ENCODE results near the gene GLI1.

DNA sequence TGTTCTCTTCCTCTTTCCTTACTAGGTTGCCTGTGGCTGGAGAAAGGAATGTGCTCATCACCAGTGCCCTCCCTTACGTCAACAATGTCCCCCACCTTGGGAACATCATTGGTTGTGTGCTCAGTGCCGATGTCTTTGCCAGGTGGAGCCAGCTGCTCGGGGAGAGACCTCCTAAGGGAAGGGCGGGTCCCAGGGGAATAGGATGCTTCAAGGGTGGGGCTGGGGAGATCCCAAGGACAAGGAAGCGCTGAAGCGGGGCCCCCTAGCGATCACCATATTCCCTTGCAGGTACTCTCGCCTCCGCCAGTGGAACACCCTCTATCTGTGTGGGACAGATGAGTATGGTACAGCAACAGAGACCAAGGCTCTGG, 38.5 kb downstream of the GLI1 start:
- no peak for TF ChIP-seq CTCF (IDR thresholded peaks at IDR 0.05; ENCODE audit: borderline replicate concordance, extremely low read depth, low read length, poor library complexity, severe bottlenecking)
- TF ChIP-seq EZH2 (IDR thresholded peaks at IDR 0.05; ENCODE audit: borderline replicate concordance, low read depth, low read length, severe bottlenecking): no peak
